ENCODE measurements around the gene TEAD4. TPM values are rescaled to one million over a fixed set of nuclear protein-coding genes. Genes with fewer than 3 reads are reported as not detected.

The TEAD4 gene
- total RNA-seq, 1 experiment from 2014 or later, result 96.8 TPM

GRCh38 chr12:3003357-3003992, 44.3 kb downstream of the TEAD4 start (continued):
- TF ChIP-seq ZNF425 (CRISPR knock-in tag; conservative IDR thresholded peaks at IDR 0.05) (no peak), ZNF219 (CRISPR knock-in tag; IDR thresholded peaks at IDR 0.05; ENCODE audit: borderline replicate concordance) (no peak), SP1 (CRISPR knock-in tag; conservative IDR thresholded peaks at IDR 0.05) (no peak), ZNF671 (CRISPR knock-in tag; IDR thresholded peaks at IDR 0.05) (no peak), CBFB (CRISPR knock-in tag; IDR thresholded peaks at IDR 0.05; ENCODE audit: low read depth) (no peak), GTF2I (CRISPR knock-in tag; conservative IDR thresholded peaks at IDR 0.05) (no peak), ZNF263 (CRISPR knock-in tag; IDR thresholded peaks at IDR 0.05; ENCODE audit: low read depth) (no peak)
- TF ChIP-seq, protein P1, sequence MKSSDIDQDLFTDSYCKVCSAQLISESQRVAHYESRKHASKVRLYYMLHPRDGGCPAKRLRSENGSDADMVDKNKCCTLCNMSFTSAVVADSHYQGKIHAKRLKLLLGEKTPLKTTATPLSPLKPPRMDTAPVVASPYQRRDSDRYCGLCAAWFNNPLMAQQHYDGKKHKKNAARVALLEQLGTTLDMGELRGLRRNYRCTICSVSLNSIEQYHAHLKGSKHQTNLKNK (CRISPR knock-in tag; IDR thresholded peaks at IDR 0.05), result no peak
- TF ChIP-seq, protein P2, sequence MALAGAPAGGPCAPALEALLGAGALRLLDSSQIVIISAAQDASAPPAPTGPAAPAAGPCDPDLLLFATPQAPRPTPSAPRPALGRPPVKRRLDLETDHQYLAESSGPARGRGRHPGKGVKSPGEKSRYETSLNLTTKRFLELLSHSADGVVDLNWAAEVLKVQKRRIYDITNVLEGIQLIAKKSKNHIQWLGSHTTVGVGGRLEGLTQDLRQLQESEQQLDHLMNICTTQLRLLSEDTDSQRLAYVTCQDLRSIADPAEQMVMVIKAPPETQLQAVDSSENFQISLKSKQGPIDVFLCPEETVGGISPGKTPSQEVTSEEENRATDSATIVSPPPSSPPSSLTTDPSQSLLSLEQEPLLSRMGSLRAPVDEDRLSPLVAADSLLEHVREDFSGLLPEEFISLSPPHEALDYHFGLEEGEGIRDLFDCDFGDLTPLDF (CRISPR knock-in tag; IDR thresholded peaks at IDR 0.05), result no peak

- H3K27me3 Mint-ChIP-seq (ENCODE audit: low read depth), result no peaks in the 10 kb centered on the region
- H3K4me3 Mint-ChIP-seq, result no peak overlapping the region
- peak; percentile 40 for ATAC-seq
Observed at GRCh38 chr12:3004655-3005565, 45.7 kb downstream of the TEAD4 start.

More at GRCh38 chr12:3004655-3005565, 45.7 kb downstream of the TEAD4 start:
- CTCF ChIA-PET, result interaction anchor here (0.6 to 4.0 kb wide), 18 partner anchors 8 to 223 kb away, joined by 3 to 32 read pairs (median 6); partner anchors contain the start of genes FOXM1 and RHNO1
- no peak for TF ChIP-seq CREB1 (CRISPR knock-in tag; IDR thresholded peaks at IDR 0.05)
- no peak for TF ChIP-seq NFATC4 (CRISPR knock-in tag; IDR thresholded peaks at IDR 0.05)
- TF ChIP-seq ZNF396 (CRISPR knock-in tag; IDR thresholded peaks at IDR 0.05; ENCODE audit: borderline replicate concordance), result no peak
- TF ChIP-seq KAT7 (CRISPR knock-in tag; IDR thresholded peaks at IDR 0.05; ENCODE audit: borderline replicate concordance), result no peak
- TF ChIP-seq, protein P3, sequence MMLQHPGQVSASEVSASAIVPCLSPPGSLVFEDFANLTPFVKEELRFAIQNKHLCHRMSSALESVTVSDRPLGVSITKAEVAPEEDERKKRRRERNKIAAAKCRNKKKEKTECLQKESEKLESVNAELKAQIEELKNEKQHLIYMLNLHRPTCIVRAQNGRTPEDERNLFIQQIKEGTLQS (CRISPR knock-in tag; conservative IDR thresholded peaks at IDR 0.05), result no peak
- TF ChIP-seq, protein P4, sequence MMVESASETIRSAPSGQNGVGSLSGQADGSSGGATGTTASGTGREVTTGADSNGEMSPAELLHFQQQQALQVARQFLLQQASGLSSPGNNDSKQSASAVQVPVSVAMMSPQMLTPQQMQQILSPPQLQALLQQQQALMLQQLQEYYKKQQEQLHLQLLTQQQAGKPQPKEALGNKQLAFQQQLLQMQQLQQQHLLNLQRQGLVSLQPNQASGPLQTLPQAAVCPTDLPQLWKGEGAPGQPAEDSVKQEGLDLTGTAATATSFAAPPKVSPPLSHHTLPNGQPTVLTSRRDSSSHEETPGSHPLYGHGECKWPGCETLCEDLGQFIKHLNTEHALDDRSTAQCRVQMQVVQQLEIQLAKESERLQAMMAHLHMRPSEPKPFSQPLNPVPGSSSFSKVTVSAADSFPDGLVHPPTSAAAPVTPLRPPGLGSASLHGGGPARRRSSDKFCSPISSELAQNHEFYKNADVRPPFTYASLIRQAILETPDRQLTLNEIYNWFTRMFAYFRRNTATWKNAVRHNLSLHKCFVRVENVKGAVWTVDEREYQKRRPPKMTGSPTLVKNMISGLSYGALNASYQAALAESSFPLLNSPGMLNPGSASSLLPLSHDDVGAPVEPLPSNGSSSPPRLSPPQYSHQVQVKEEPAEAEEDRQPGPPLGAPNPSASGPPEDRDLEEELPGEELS (CRISPR knock-in tag; IDR thresholded peaks at IDR 0.05), result no peak
- TF ChIP-seq ERG (CRISPR knock-in tag; IDR thresholded peaks at IDR 0.05), result no peak
- no peak for TF ChIP-seq NR2C2 (CRISPR knock-in tag; IDR thresholded peaks at IDR 0.05)
- no peak for TF ChIP-seq ESRRA (CRISPR knock-in tag; IDR thresholded peaks at IDR 0.05; ENCODE audit: borderline replicate concordance)
- TF ChIP-seq USF1 (CRISPR knock-in tag; IDR thresholded peaks at IDR 0.05), result no peak
- TF ChIP-seq, protein P5, sequence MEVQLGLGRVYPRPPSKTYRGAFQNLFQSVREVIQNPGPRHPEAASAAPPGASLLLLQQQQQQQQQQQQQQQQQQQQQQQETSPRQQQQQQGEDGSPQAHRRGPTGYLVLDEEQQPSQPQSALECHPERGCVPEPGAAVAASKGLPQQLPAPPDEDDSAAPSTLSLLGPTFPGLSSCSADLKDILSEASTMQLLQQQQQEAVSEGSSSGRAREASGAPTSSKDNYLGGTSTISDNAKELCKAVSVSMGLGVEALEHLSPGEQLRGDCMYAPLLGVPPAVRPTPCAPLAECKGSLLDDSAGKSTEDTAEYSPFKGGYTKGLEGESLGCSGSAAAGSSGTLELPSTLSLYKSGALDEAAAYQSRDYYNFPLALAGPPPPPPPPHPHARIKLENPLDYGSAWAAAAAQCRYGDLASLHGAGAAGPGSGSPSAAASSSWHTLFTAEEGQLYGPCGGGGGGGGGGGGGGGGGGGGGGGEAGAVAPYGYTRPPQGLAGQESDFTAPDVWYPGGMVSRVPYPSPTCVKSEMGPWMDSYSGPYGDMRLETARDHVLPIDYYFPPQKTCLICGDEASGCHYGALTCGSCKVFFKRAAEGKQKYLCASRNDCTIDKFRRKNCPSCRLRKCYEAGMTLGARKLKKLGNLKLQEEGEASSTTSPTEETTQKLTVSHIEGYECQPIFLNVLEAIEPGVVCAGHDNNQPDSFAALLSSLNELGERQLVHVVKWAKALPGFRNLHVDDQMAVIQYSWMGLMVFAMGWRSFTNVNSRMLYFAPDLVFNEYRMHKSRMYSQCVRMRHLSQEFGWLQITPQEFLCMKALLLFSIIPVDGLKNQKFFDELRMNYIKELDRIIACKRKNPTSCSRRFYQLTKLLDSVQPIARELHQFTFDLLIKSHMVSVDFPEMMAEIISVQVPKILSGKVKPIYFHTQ (CRISPR knock-in tag; IDR thresholded peaks at IDR 0.05), result no peak
- no peak for TF ChIP-seq PREB (CRISPR knock-in tag; IDR thresholded peaks at IDR 0.05; ENCODE audit: borderline replicate concordance)
- peaks cover 32% of the 10 kb centered on the region for H3K36me3 Mint-ChIP-seq
- POLR2A ChIA-PET, result interaction anchor here (0.7 kb wide), 1 partner anchor 1424 kb away, joined by 3 read pairs; no protein-coding TSS in a partner anchor
- peaks cover 20% of the 10 kb centered on the region for H3K4me1 Mint-ChIP-seq
- H3K9me3 Mint-ChIP-seq, result no peaks in the 10 kb centered on the region
- peak overlapping the region; percentile 82 for H3K27ac Mint-ChIP-seq
- no peak for DNase-seq (ENCODE audit: low spot score)

Data from WTC11 (cell line).